K562 (cell line): ENCODE data around the gene SNAI1. TPM values are rescaled to one million over a fixed set of nuclear protein-coding genes. Genes with fewer than 3 reads are reported as not detected.

Source experiments
- CEBPB ChIP-seq: fragments of 450-650 bp; IDR thresholded peaks from 2 replicates; pipeline ENCODE4 v1.6.1; 2016; ENCODE audit warnings: missing genetic modification characterization, missing compliant biosample characterization
- FOXA3 ChIP-seq, 2 experiments: fragments of 450-650 bp in 1 of 2; sonication (generic) in 1 of 2; formaldehyde crosslinking; IDR thresholded peaks in 1 of 2; conservative IDR thresholded peaks in 1 of 2; 2 replicates each; pipeline versions ENCODE4 v1.4.0 to v1.8.0; 2020 to 2022; ENCODE audit warnings: mild to moderate bottlenecking in 2 of 2, missing genetic modification reagents in 1 of 2
- HMGN3 ChIP-seq: IDR thresholded peaks from 2 replicates; pipeline ENCODE4 v1.6.1; 2011; ENCODE audit warnings: borderline replicate concordance, low read depth, mild to moderate bottlenecking, mixed read lengths, low read length; ENCODE audit not compliant: insufficient read length; ENCODE audit errors: extremely low read depth
- MTA3 ChIP-seq: fragments of 450-650 bp; formaldehyde crosslinking; IDR thresholded peaks from 2 replicates; pipeline ENCODE4 v1.6.1; 2017; ENCODE audit warnings: mild to moderate bottlenecking, borderline replicate concordance
- RAD21 ChIP-seq, 2 experiments: fragments of 250-450 bp in 1 of 2; fragments of 450-650 bp in 1 of 2; sonication (Bioruptor Pico) in 1 of 2; formaldehyde crosslinking in 1 of 2; IDR thresholded peaks in 1 of 2; conservative IDR thresholded peaks in 1 of 2; 2 replicates each; pipeline versions ENCODE4 v1.4.0 to v1.8.0; 2020 to 2022; ENCODE audit warnings: mild to moderate bottlenecking in 2 of 2, moderate library complexity in 1 of 2
- TBL1XR1 ChIP-seq, 2 experiments: IDR thresholded peaks; 2 replicates each; pipeline ENCODE4 v1.6.1; 2012; ENCODE audit warnings: improper control_type of control experiment in 2 of 2, low read length in 2 of 2, mild to moderate bottlenecking in 1 of 2
- TGIF2 ChIP-seq: sonication (generic); formaldehyde crosslinking; IDR thresholded peaks from 2 replicates; pipeline ENCODE4 v1.8.1; 2022; ENCODE audit warnings: mild to moderate bottlenecking, missing genetic modification reagents, moderate library complexity
- ZFX ChIP-seq: sonication (generic); formaldehyde crosslinking; IDR thresholded peaks from 2 replicates; pipeline ENCODE4 v1.8.0; 2022; ENCODE audit warnings: mild to moderate bottlenecking, missing genetic modification reagents, moderate library complexity
- ZNF143 ChIP-seq: sonication (generic); formaldehyde crosslinking; IDR thresholded peaks from 2 replicates; pipeline ENCODE4 v1.9.0; 2022; ENCODE audit warnings: mild to moderate bottlenecking, missing genetic modification reagents
- ZNF24 ChIP-seq: fragments of 450-650 bp; IDR thresholded peaks from 2 replicates; pipeline ENCODE4 v1.6.1; 2016
- ZNF75A ChIP-seq: fragments of 450-650 bp; formaldehyde crosslinking; IDR thresholded peaks from 2 replicates; pipeline ENCODE4 v1.4.0; 2020; ENCODE audit warnings: mild to moderate bottlenecking
- ZNF76 ChIP-seq: fragments of 250-450 bp; sonication (Bioruptor Pico); IDR thresholded peaks from 2 replicates; pipeline ENCODE4 v1.4.0; 2020; ENCODE audit warnings: mild to moderate bottlenecking, moderate library complexity, borderline replicate concordance
- ZSCAN29 ChIP-seq: fragments of 450-650 bp; IDR thresholded peaks from 2 replicates; pipeline ENCODE4 v1.6.1; 2017
- polyA plus RNA-seq, 8 experiments: library from polyadenylated mRNA; depleted of rRNA in 4 of 8; stranded (reverse) in 5 of 8; unstranded in 3 of 8; fragments of >200 nt; fragmentation: Nextera tagmentation in 2 of 8; fragmentation: Illumina TruSeq in 1 of 8; extraction: Ambion mirVana in 2 of 8; extraction: Trizol in 1 of 8; gene quantifications; 2 replicates each; pipeline versions ENCODE4 v1.2.1 to v1.2.3, GENCODE V29; 2011 to 2014; ENCODE audit warnings: inconsistent platforms in 1 of 8, missing spikeins in 1 of 8
- total RNA-seq, 7 experiments: library from RNA; depleted of rRNA in 6 of 7; stranded (reverse); fragments of >200 nt in 6 of 7; fragmentation: Illumina TruSeq in 2 of 7; extraction: Trizol in 2 of 7; gene quantifications; 2 replicates each; pipeline versions ENCODE4 v1.2.1 to v1.2.3, GENCODE V29; 2011 to 2021; ENCODE audit warnings: low replicate concordance in 1 of 7
- TF ChIP-seq, protein P1 (sequence below): IDR thresholded peaks from 2 replicates; pipeline ENCODE4 v1.6.1; 2012; ENCODE audit warnings: low read depth, low read length, improper control_type of control experiment, borderline replicate concordance
- TF ChIP-seq, protein P2 (sequence below): sonication (generic); formaldehyde crosslinking; IDR thresholded peaks from 2 replicates; pipeline ENCODE4 v1.9.0; 2022; ENCODE audit warnings: mild to moderate bottlenecking, missing genetic modification reagents
- TF ChIP-seq, protein P3 (sequence below): sonication (generic); formaldehyde crosslinking; IDR thresholded peaks from 2 replicates; pipeline ENCODE4 v1.8.0; 2022; ENCODE audit warnings: missing genetic modification reagents, mild to moderate bottlenecking, moderate library complexity, borderline replicate concordance
- TF ChIP-seq, protein P4 (sequence below): sonication (generic); formaldehyde crosslinking; IDR thresholded peaks from 2 replicates; pipeline ENCODE4 v1.8.0; 2023; ENCODE audit warnings: mild to moderate bottlenecking, missing genetic modification reagents
- TF ChIP-seq, protein P5 (sequence below): IDR thresholded peaks from 3 replicates; pipeline ENCODE4 v1.6.1; 2011; ENCODE audit warnings: borderline replicate concordance, mild to moderate bottlenecking; ENCODE audit not compliant: insufficient read length, insufficient read depth

Gene SNAI1
- total and polyA plus RNA-seq, 9 of the 15 experiments (the other 6 are each of a cell fraction or from before 2014, with no cell fraction given) = 0.32 to 11.6 (median 2.0) TPM

DNA sequence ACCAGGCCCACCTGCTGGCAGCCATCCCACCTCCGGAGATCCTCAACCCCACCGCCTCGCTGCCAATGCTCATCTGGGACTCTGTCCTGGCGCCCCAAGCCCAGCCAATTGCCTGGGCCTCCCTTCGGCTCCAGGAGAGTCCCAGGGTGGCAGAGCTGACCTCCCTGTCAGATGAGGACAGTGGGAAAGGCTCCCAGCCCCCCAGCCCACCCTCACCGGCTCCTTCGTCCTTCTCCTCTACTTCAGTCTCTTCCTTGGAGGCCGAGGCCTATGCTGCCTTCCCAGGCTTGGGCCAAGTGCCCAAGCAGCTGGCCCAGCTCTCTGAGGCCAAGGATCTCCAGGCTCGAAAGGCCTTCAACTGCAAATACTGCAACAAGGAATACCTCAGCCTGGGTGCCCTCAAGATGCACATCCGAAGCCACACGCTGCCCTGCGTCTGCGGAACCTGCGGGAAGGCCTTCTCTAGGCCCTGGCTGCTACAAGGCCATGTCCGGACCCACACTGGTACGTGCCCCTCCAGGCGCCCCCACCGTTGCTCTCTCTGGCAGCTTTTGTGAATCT is 1.1 kb downstream of the SNAI1 start (continued):
- TF ChIP-seq RAD21 (CRISPR knock-in tag; conservative IDR thresholded peaks at IDR 0.05 in 1 of 2, IDR thresholded peaks at IDR 0.05 in 1 of 2) = 0 out of 4 replicates have a peak, but pooled peaks of 1 of the 2 experiments have one; percentile 2
- TF ChIP-seq, protein P1, sequence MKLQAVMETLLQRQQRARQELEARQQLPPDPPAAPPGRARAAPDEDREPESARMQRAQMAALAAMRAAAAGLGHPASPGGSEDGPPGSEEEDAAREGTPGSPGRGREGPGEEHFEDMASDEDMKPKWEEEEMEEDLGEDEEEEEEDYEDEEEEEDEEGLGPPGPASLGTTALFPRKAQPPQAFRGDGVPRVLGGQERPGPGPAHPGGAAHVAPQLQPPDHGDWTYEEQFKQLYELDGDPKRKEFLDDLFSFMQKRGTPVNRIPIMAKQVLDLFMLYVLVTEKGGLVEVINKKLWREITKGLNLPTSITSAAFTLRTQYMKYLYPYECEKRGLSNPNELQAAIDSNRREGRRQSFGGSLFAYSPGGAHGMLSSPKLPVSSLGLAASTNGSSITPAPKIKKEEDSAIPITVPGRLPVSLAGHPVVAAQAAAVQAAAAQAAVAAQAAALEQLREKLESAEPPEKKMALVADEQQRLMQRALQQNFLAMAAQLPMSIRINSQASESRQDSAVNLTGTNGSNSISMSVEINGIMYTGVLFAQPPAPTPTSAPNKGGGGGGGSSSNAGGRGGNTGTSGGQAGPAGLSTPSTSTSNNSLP = no peak
- TF ChIP-seq ZNF75A (CRISPR knock-in tag) = no peak
- TF ChIP-seq TBL1XR1 (IDR thresholded peaks at IDR 0.05; ENCODE audit: low read length in 2 of 2) = 0 out of 4 replicates have a peak, but pooled peaks of 1 of the 2 experiments have one; percentile 16
- TF ChIP-seq ZNF143 (CRISPR knock-in tag) = peak; percentile 32; the same call in 1 of the 2 replicates
- TF ChIP-seq, protein P2, sequence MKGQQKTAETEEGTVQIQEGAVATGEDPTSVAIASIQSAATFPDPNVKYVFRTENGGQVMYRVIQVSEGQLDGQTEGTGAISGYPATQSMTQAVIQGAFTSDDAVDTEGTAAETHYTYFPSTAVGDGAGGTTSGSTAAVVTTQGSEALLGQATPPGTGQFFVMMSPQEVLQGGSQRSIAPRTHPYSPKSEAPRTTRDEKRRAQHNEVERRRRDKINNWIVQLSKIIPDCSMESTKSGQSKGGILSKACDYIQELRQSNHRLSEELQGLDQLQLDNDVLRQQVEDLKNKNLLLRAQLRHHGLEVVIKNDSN (CRISPR knock-in tag) = peak; percentile 6; the same call in 1 of the 2 replicates
- no peak for TF ChIP-seq MTA3
- 0 out of 4 replicates have a peak, but pooled peaks of 1 of the 2 experiments have one; percentile 17 for TF ChIP-seq FOXA3 (CRISPR knock-in tag; conservative IDR thresholded peaks at IDR 0.05 in 1 of 2, IDR thresholded peaks at IDR 0.05 in 1 of 2)
- TF ChIP-seq HMGN3 = peak; percentile 19
- TF ChIP-seq, protein P3, sequence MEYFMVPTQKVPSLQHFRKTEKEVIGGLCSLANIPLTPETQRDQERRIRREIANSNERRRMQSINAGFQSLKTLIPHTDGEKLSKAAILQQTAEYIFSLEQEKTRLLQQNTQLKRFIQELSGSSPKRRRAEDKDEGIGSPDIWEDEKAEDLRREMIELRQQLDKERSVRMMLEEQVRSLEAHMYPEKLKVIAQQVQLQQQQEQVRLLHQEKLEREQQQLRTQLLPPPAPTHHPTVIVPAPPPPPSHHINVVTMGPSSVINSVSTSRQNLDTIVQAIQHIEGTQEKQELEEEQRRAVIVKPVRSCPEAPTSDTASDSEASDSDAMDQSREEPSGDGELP (CRISPR knock-in tag) = peak; percentile 40; the same call in 1 of the 2 replicates
- TF ChIP-seq, protein P4, sequence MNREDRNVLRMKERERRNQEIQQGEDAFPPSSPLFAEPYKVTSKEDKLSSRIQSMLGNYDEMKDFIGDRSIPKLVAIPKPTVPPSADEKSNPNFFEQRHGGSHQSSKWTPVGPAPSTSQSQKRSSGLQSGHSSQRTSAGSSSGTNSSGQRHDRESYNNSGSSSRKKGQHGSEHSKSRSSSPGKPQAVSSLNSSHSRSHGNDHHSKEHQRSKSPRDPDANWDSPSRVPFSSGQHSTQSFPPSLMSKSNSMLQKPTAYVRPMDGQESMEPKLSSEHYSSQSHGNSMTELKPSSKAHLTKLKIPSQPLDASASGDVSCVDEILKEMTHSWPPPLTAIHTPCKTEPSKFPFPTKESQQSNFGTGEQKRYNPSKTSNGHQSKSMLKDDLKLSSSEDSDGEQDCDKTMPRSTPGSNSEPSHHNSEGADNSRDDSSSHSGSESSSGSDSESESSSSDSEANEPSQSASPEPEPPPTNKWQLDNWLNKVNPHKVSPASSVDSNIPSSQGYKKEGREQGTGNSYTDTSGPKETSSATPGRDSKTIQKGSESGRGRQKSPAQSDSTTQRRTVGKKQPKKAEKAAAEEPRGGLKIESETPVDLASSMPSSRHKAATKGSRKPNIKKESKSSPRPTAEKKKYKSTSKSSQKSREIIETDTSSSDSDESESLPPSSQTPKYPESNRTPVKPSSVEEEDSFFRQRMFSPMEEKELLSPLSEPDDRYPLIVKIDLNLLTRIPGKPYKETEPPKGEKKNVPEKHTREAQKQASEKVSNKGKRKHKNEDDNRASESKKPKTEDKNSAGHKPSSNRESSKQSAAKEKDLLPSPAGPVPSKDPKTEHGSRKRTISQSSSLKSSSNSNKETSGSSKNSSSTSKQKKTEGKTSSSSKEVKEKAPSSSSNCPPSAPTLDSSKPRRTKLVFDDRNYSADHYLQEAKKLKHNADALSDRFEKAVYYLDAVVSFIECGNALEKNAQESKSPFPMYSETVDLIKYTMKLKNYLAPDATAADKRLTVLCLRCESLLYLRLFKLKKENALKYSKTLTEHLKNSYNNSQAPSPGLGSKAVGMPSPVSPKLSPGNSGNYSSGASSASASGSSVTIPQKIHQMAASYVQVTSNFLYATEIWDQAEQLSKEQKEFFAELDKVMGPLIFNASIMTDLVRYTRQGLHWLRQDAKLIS (CRISPR knock-in tag) = peak; percentile 26; the same call in 1 of the 2 replicates
- TF ChIP-seq ZSCAN29 = no peak
- no peak for TF ChIP-seq ZNF24
- TF ChIP-seq TGIF2 (CRISPR knock-in tag) = no peak
- TF ChIP-seq ZFX (CRISPR knock-in tag) = peak; percentile 45; the same call in 1 of the 2 replicates
- no peak for TF ChIP-seq CEBPB (tag)
- TF ChIP-seq ZNF76 (CRISPR knock-in tag) = no peak
- TF ChIP-seq, protein P5, sequence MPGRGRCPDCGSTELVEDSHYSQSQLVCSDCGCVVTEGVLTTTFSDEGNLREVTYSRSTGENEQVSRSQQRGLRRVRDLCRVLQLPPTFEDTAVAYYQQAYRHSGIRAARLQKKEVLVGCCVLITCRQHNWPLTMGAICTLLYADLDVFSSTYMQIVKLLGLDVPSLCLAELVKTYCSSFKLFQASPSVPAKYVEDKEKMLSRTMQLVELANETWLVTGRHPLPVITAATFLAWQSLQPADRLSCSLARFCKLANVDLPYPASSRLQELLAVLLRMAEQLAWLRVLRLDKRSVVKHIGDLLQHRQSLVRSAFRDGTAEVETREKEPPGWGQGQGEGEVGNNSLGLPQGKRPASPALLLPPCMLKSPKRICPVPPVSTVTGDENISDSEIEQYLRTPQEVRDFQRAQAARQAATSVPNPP = no peak
